Activated gamma-delta T cell (primary cell): ENCODE data around the gene ZFP91.

Experiments used
- DNase-seq: peaks from one replicate; lab custom pipeline; 2025; lab: John Stamatoyannopoulos, UW

Gene ZFP91

GRCh38 chr11:58629857-58630256 is 51.0 kb downstream of the ZFP91 start:
- DNase-seq, result no peak

GRCh38 chr11:58631378-58631777 is 52.5 kb downstream of the ZFP91 start:
- no peak for DNase-seq

- no peak for DNase-seq
Measured at GRCh38 chr11:58632510-58632909, 53.6 kb downstream of the ZFP91 start.

GRCh38 chr11:58636587-58636986 is 57.7 kb downstream of the ZFP91 start:
- no peak for DNase-seq

GRCh38 chr11:58637371-58637770 is 58.5 kb downstream of the ZFP91 start:
- DNase-seq, result no peak

- no peak for DNase-seq
Measured at GRCh38 chr11:58639103-58639502, 60.2 kb downstream of the ZFP91 start.

- DNase-seq, result no peak
Measured at GRCh38 chr11:58639669-58640068, 60.8 kb downstream of the ZFP91 start.

- DNase-seq, result no peak
Measured at GRCh38 chr11:58640386-58641023, 61.6 kb downstream of the ZFP91 start.

GRCh38 chr11:58641341-58641740 is 62.5 kb downstream of the ZFP91 start:
- no peak for DNase-seq

- no peak for DNase-seq
Measured at GRCh38 chr11:58641803-58642581, 63.1 kb downstream of the ZFP91 start.

GRCh38 chr11:58645854-58646253 is 67.0 kb downstream of the ZFP91 start:
- no peak for DNase-seq

- DNase-seq, result no peak
Measured at GRCh38 chr11:58647141-58647699, 68.4 kb downstream of the ZFP91 start.

- DNase-seq, result no peak
Measured at GRCh38 chr11:58647866-58648265, 69.0 kb downstream of the ZFP91 start.

- DNase-seq, result no peak
Measured at GRCh38 chr11:58649623-58650022, 70.8 kb downstream of the ZFP91 start.

- no peak for DNase-seq
Measured at GRCh38 chr11:58650496-58650895, 71.6 kb downstream of the ZFP91 start.

GRCh38 chr11:58652726-58653280 is 73.9 kb downstream of the ZFP91 start:
- DNase-seq, result no peak

- DNase-seq, result no peak
Measured at GRCh38 chr11:58654079-58654907, 75.4 kb downstream of the ZFP91 start.

- no peak for DNase-seq
Measured at GRCh38 chr11:58654908-58655296, 76.0 kb downstream of the ZFP91 start.

GRCh38 chr11:58656348-58656747 is 77.5 kb downstream of the ZFP91 start:
- DNase-seq, result no peak

GRCh38 chr11:58658623-58659022 is 79.8 kb downstream of the ZFP91 start:
- no peak for DNase-seq

GRCh38 chr11:58659404-58659803 is 80.5 kb downstream of the ZFP91 start:
- no peak for DNase-seq
